Lung (tissue), 12 donors: Measurements from ENCODE around the gene OS9. TPM values are rescaled to one million over a fixed set of nuclear protein-coding genes. Genes with fewer than 3 reads are reported as not detected.

ENCODE experiments used
- ATAC-seq: fragments of 200-7000 bp; cut with Tn5 transposase; one replicate; pipeline ENCODE4 v1.9.1; 2020; ENCODE audit warnings: moderate number of reproducible peaks; ENCODE audit not compliant: insufficient read depth, low FRiP score
- DNase-seq, 3 donors: peaks; one replicate each; pipeline ENCODE4 v3.0.0-alpha.2; 2013 to 2017
- H3K27ac ChIP-seq, 2 donors: one replicate each; pipeline ENCODE4 v1.5.1; 2013; ENCODE audit warnings: mild to moderate bottlenecking in 2 of 2, moderate library complexity in 2 of 2, control low read depth in 1 of 2, inconsistent platforms in 1 of 2, low read depth in 1 of 2, low read length in 1 of 2
- H3K27me3 ChIP-seq, 3 donors: one replicate each; pipeline ENCODE4 v1.5.1; 2013; ENCODE audit warnings: low read length in 2 of 3; ENCODE audit not compliant: control insufficient read depth in 3 of 3, insufficient read depth in 3 of 3
- H3K36me3 ChIP-seq, 4 donors: one replicate each; pipeline ENCODE4 v1.5.1; 2013; ENCODE audit warnings: low read length in 4 of 4, mild to moderate bottlenecking in 1 of 4, moderate library complexity in 1 of 4; ENCODE audit not compliant: control insufficient read depth in 4 of 4, insufficient read depth in 4 of 4
- H3K4me1 ChIP-seq, 5 donors: one replicate each; pipeline ENCODE4 v1.5.1; 2013; ENCODE audit warnings: low read length in 5 of 5, mild to moderate bottlenecking in 2 of 5, moderate library complexity in 1 of 5; ENCODE audit not compliant: control insufficient read depth in 5 of 5, insufficient read depth in 5 of 5
- H3K4me3 ChIP-seq: one replicate; pipeline ENCODE4 v1.5.1; 2013; ENCODE audit warnings: mild to moderate bottlenecking, control low read depth, moderate library complexity
- H3K9ac ChIP-seq, 2 donors: one replicate each; pipeline ENCODE4 v1.5.1; 2013; ENCODE audit warnings: low read length in 2 of 2, control low read depth in 1 of 2; ENCODE audit not compliant: insufficient read depth in 1 of 2
- H3K9me3 ChIP-seq, 4 donors: one replicate each; pipeline ENCODE4 v1.5.1; 2013; ENCODE audit warnings: low read length in 3 of 4, mild to moderate bottlenecking in 1 of 4, moderate library complexity in 1 of 4; ENCODE audit not compliant: control insufficient read depth in 4 of 4, insufficient read depth in 3 of 4
- CTCF ChIP-seq: IDR thresholded peaks from 2 replicates; pipeline ENCODE4 v1.5.1; 2012; ENCODE audit warnings: mild to moderate bottlenecking; ENCODE audit errors: control extremely low read depth, extremely low read depth
- WGBS, 2 donors: extraction: QIAGEN DNeasy Blood & Tissue Kit; methylation state at CpG; one replicate each; pipeline ENCODE4 v1.1.7; 2013; 5-methylcytosine and 5-hydroxymethylcytosine counted together
- polyA plus RNA-seq, 2 donors: library from polyadenylated mRNA; stranded (reverse); fragments of 200-250 nt; gene quantifications; one replicate each; pipeline ENCODE4 v1.2.1, GENCODE V29; 2013
- total RNA-seq, 2 donors: library from RNA; depleted of rRNA in 1 of 2; stranded (reverse); fragments of >200 nt in 1 of 2; gene quantifications; one replicate each; pipeline ENCODE4 v1.2.1, GENCODE V29; 2014 to 2021
- donor health status: control.
- donor health status: control.
- donor health status: Bipolar disorder and iron deficiency.
- donor health status: healthy.
- donor health status: DM: yes; HTN: yes; CAD: no.

OS9 gene
- total and polyA plus RNA-seq, 4 donors, result 144 to 356 (median 249) TPM

GRCh38 chr12:57726884-57727757 is 33.2 kb downstream of the OS9 start:
- Histone ChIP-seq H3K27ac (peak overlapping the region; percentile 62 to 71), H3K4me1 (peaks cover 0 to 19% (median 0%) of the 10 kb centered on the region in 5 donors), H3K27me3 (peaks cover 0 to 51% (median 32%) of the 10 kb centered on the region in 3 donors), H3K4me3 (peak overlapping the region; percentile 73), H3K9ac (no peak overlapping the region), H3K36me3 (peaks cover 0 to 7% (median 0%) of the 10 kb centered on the region in 4 donors), H3K9me3 (no peaks in the 10 kb centered on the region)
- no peak for TF ChIP-seq CTCF
- 51 to 75% methylated on average over 76 of the region's 76 CpGs for WGBS, 2 donors
- ATAC-seq, result no peak
- DNase-seq, result peak; percentile 51 to 57 (median 57)

GRCh38 chr12:57727758-57728395 is 33.9 kb downstream of the OS9 start:
- ATAC-seq (no peak), DNase-seq (no peak)
- peaks cover 0 to 56% (median 36%) of the 10 kb centered on the region in 3 donors for H3K27me3 ChIP-seq
- no peak overlapping the region for H3K9ac ChIP-seq
- peaks cover 0 to 7% (median 0%) of the 10 kb centered on the region in 4 donors for H3K36me3 ChIP-seq
- H3K9me3 ChIP-seq, result no peaks in the 10 kb centered on the region
- H3K27ac ChIP-seq, result no peak overlapping the region
- WGBS, 2 donors, result 68 to 81% methylated on average over 21 of the region's 21 CpGs
- H3K4me1 ChIP-seq, result peaks cover 0 to 17% (median 0%) of the 10 kb centered on the region in 5 donors
- no peak for TF ChIP-seq CTCF
- no peak overlapping the region for H3K4me3 ChIP-seq

- 55 to 58% methylated on average over 5 of the region's 5 CpGs for WGBS, 2 donors
- DNase-seq (no peak), ATAC-seq (no peak)
- Histone ChIP-seq H3K4me3 (no peak overlapping the region), H3K27me3 (peaks cover 0 to 71% (median 51%) of the 10 kb centered on the region in 3 donors), H3K9me3 (no peaks in the 10 kb centered on the region), H3K36me3 (peaks cover 0 to 7% (median 0%) of the 10 kb centered on the region in 4 donors), H3K27ac (no peak overlapping the region), H3K9ac (no peak overlapping the region), H3K4me1 (peaks cover 0 to 15% (median 0%) of the 10 kb centered on the region in 5 donors)
- TF ChIP-seq CTCF, result no peak
Measured at GRCh38 chr12:57729321-57729844, 35.5 kb downstream of the OS9 start.
